Measurements from ENCODE around the gene NME7.
A peak's percentile ranks its signal among the peaks of the same experiment; 100 is the strongest.

NME7 gene

GRCh38 chr1:169105434-169106094, 262.0 kb downstream of the NME7 start (continued):
- TF ChIP-seq, protein P1, sequence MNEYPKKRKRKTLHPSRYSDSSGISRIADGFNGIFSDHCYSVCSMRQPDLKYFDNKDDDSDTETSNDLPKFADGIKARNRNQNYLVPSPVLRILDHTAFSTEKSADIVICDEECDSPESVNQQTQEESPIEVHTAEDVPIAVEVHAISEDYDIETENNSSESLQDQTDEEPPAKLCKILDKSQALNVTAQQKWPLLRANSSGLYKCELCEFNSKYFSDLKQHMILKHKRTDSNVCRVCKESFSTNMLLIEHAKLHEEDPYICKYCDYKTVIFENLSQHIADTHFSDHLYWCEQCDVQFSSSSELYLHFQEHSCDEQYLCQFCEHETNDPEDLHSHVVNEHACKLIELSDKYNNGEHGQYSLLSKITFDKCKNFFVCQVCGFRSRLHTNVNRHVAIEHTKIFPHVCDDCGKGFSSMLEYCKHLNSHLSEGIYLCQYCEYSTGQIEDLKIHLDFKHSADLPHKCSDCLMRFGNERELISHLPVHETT (tag by site-specific recombination; IDR thresholded peaks at IDR 0.05), result no peak
- no peak for TF ChIP-seq PRDM1 (tag by site-specific recombination; IDR thresholded peaks at IDR 0.05)
- no peak for TF ChIP-seq ZNF266 (tag by site-specific recombination; IDR thresholded peaks at IDR 0.05; ENCODE audit: low read depth)
- no peak for TF ChIP-seq ZNF426 (tag by site-specific recombination; IDR thresholded peaks at IDR 0.05)
- no peak for TF ChIP-seq ZNF221 (tag by site-specific recombination; IDR thresholded peaks at IDR 0.05; ENCODE audit: borderline replicate concordance)
- TF ChIP-seq ZBTB1 (tag by site-specific recombination; IDR thresholded peaks at IDR 0.05), result no peak
- TF ChIP-seq ZNF571 (tag by site-specific recombination; IDR thresholded peaks at IDR 0.05), result no peak
- no peak for TF ChIP-seq ZNF16 (tag by site-specific recombination; IDR thresholded peaks at IDR 0.05; ENCODE audit: low read depth)
- TF ChIP-seq ZNF707 (tag by site-specific recombination; IDR thresholded peaks at IDR 0.05), result no peak
- peak; percentile 43; the same call in 1 of the 2 replicates for TF ChIP-seq ZNF423 (tag by site-specific recombination; IDR thresholded peaks at IDR 0.05)
- no peak for TF ChIP-seq ZNF324 (tag by site-specific recombination; IDR thresholded peaks at IDR 0.05)
- TF ChIP-seq, protein P2, sequence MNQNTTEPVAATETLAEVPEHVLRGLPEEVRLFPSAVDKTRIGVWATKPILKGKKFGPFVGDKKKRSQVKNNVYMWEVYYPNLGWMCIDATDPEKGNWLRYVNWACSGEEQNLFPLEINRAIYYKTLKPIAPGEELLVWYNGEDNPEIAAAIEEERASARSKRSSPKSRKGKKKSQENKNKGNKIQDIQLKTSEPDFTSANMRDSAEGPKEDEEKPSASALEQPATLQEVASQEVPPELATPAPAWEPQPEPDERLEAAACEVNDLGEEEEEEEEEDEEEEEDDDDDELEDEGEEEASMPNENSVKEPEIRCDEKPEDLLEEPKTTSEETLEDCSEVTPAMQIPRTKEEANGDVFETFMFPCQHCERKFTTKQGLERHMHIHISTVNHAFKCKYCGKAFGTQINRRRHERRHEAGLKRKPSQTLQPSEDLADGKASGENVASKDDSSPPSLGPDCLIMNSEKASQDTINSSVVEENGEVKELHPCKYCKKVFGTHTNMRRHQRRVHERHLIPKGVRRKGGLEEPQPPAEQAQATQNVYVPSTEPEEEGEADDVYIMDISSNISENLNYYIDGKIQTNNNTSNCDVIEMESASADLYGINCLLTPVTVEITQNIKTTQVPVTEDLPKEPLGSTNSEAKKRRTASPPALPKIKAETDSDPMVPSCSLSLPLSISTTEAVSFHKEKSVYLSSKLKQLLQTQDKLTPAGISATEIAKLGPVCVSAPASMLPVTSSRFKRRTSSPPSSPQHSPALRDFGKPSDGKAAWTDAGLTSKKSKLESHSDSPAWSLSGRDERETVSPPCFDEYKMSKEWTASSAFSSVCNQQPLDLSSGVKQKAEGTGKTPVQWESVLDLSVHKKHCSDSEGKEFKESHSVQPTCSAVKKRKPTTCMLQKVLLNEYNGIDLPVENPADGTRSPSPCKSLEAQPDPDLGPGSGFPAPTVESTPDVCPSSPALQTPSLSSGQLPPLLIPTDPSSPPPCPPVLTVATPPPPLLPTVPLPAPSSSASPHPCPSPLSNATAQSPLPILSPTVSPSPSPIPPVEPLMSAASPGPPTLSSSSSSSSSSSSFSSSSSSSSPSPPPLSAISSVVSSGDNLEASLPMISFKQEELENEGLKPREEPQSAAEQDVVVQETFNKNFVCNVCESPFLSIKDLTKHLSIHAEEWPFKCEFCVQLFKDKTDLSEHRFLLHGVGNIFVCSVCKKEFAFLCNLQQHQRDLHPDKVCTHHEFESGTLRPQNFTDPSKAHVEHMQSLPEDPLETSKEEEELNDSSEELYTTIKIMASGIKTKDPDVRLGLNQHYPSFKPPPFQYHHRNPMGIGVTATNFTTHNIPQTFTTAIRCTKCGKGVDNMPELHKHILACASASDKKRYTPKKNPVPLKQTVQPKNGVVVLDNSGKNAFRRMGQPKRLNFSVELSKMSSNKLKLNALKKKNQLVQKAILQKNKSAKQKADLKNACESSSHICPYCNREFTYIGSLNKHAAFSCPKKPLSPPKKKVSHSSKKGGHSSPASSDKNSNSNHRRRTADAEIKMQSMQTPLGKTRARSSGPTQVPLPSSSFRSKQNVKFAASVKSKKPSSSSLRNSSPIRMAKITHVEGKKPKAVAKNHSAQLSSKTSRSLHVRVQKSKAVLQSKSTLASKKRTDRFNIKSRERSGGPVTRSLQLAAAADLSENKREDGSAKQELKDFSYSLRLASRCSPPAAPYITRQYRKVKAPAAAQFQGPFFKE (tag by site-specific recombination; IDR thresholded peaks at IDR 0.05; ENCODE audit: borderline replicate concordance), result no peak
- TF ChIP-seq PRDM10 (tag by site-specific recombination; IDR thresholded peaks at IDR 0.05), result peak; percentile 82
- no peak for TF ChIP-seq ZNF132 (tag by site-specific recombination; IDR thresholded peaks at IDR 0.05; ENCODE audit: borderline replicate concordance)
- no peak for TF ChIP-seq SCRT2 (tag by site-specific recombination; IDR thresholded peaks at IDR 0.05)
- no peak for TF ChIP-seq ZNF416 (tag by site-specific recombination; IDR thresholded peaks at IDR 0.05)
- no peak for TF ChIP-seq GLI2 (tag by site-specific recombination; IDR thresholded peaks at IDR 0.05; ENCODE audit: borderline replicate concordance, low read depth)
- TF ChIP-seq KLF9 (tag by site-specific recombination; IDR thresholded peaks at IDR 0.05; ENCODE audit: low read depth), result peak; percentile 69
- no peak for TF ChIP-seq ZSCAN5A (tag by site-specific recombination; IDR thresholded peaks at IDR 0.05)
- peak; percentile 96 for TF ChIP-seq ZNF692 (tag by site-specific recombination; IDR thresholded peaks at IDR 0.05)
- no peak for TF ChIP-seq REPIN1 (tag by site-specific recombination; IDR thresholded peaks at IDR 0.05; ENCODE audit: low read depth)
- no peak for TF ChIP-seq ZNF114 (tag by site-specific recombination; IDR thresholded peaks at IDR 0.05)
- TF ChIP-seq ZBTB48 (tag by site-specific recombination; IDR thresholded peaks at IDR 0.05), result no peak
- no peak for TF ChIP-seq ZNF837 (tag by site-specific recombination; IDR thresholded peaks at IDR 0.05)

Measured in HEK293 (cell line).